Measurements from ENCODE around the gene ASCL1. TPM values are rescaled to one million over a fixed set of nuclear protein-coding genes. Genes with fewer than 3 reads are reported as not detected.

ASCL1 gene
- not detected in 2 replicates for total RNA-seq

DNA sequence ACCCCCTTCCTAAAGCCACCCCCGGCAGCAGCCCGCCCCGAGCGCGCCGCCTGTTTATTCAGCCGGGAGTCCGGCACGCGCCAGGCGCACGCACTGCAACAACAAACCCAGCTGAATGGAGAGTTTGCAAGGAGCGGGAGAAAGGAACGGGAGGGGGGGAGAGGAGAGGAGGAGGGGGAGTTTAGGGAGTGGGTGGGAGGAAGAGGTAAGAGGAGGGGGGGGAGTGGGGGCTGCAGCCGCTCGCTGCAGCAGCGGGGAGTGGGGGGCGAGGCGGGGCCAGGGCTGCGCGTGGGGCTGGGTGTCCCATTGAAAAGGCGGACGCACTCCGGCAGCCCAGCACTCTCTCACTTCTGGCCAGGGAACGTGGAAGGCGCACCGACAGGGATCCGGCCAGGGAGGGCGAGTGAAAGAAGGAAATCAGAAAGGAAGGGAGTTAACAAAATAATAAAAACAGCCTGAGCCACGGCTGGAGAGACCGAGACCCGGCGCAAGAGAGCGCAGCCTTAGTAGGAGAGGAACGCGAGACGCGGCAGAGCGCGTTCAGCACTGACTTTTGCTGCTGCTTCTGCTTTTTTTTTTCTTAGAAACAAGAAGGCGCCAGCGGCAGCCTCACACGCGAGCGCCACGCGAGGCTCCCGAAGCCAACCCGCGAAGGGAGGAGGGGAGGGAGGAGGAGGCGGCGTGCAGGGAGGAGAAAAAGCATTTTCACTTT is at the start of gene ASCL1:
TSS of gene ASCL1 (plus strand) at position 336 of the 712 bp plus-strand sequence. CDS start 571 bp downstream, outside the sequence.

DNA sequence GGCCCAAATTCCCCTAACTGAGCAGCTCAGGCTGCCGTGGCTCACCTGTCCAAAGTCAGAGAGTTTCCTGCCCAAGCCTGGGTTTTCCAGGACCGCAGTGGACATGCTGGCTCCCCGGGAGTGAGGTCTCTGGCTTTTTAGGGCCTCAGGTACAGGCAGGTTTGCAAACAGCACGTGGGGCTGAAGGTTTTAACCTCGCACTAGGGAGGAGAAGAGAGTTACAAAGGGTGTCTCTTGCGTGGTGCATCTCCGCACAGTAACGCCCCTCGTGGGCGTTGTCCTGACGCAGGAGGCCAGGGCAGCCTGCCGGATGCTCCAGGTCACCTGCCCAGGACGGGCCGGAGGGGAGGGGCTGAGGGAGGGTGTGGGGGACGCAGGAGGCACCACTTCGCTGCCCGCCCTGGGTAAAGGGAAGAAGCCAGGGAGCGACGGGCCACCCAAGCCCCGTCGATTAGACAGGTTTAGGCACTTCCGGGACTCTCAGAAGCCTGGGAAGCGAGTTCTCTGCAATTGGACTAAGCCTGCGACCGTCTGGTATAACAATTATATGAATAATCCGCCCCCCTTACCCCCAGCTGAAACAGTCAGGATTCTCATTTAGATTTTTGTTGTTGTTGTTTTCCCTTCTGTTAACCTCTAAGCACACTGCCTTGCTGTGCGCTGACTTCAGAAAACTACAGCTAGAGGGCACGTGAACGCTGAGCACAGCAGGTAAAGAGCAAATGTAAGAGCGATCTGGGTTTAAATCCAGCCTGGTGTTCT is 40.3 kb upstream of the ASCL1 start, which contains the start of gene PAH:
TSS of gene PAH (minus strand) at position 219 of the 762 bp plus-strand sequence. CDS start at position 105, 114 bp downstream.

Other genes starting within 250 kb of the ASCL1 start
- not detected in 2 replicates for gene PAH, start 40.4 kb upstream of the ASCL1 start, total RNA-seq

All from cardiac atrium fibroblast (primary cell).